GM04504 (cell line): ENCODE measurements around the gene HAUS8.
A peak's percentile ranks its signal among the peaks of the same experiment; 100 is the strongest.
"Not testable (repeated sequence)": the region's sequence is repeated elsewhere in the genome, so short reads cannot be mapped to it uniquely, and the experiment has no call there.

ENCODE experiments used
- DNase-seq: peaks from one replicate; pipeline ENCODE4 v3.0.0-alpha.2; 2012; ENCODE audit warnings: low read depth

HAUS8 gene

DNA sequence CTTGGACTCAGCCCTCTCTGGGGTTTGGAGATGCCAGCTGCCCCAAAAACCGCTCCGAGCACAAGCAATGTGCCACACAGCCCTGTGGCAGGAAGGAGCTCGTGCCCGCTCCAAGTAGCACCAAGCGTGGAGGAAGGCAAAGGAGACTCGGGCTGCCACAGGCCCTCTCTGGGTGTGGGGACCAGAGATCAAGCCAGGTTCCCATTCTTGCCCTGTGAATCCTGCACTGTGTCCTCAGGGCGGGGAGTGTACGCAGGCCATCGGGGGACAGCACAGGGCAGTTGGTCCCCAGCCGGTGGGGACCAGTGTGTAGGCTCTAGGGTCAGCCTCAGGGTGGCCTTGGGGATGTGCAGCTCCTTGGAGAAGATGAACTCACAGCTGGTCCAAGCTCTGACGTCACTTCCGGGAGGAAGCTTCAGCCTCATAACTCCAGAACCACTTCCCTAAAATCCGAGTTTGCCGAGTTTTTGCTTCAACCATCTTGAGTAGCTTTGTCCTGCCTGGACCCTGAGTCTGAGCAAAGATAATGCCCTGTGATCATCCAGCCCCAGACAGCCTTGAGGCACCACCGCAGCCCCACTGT is 39.3 kb downstream of the HAUS8 start:
- no peak for DNase-seq

DNA sequence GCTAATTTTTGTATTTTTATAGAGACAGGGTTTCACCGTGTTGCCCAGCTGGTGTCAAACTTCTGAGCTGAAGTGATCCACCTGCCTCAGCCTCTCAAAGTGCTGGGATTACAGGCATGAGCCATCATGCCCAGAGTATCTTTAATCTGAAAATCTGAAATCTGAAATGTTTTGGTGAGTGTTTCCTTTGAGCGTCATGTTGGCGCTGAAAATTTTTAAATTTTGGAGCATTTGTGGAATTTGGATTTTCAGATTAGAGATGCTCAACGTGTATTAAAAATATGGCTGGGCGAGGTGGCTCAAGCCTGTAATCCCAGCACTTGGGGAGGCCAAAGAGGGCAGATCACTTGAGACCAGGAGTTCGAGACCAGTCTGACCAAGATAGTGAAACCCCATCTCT is 43.5 kb downstream of the HAUS8 start:
- no peak for DNase-seq

DNA sequence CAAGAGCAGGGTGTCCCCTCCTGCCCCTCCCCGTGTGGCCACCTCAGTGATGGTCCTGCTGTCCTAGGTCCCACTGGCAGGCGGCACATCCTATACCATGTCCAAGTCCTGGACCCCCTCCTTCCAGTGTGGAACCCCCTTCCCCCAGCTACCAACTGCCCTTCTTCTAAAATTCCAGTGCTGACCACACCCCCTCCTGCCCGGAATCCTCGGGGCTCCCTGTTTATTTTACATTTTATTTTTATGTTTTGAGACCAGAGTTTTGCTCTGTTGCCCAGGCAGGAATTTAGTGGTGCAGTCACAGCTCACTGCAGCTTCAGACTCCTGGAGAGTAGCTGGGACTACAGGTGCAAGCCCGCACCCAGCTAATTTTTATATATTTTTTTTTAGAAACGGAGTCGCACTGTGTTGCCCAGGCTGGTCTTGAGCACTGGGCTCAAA is 47.7 kb downstream of the HAUS8 start:
- DNase-seq = no peak

DNA sequence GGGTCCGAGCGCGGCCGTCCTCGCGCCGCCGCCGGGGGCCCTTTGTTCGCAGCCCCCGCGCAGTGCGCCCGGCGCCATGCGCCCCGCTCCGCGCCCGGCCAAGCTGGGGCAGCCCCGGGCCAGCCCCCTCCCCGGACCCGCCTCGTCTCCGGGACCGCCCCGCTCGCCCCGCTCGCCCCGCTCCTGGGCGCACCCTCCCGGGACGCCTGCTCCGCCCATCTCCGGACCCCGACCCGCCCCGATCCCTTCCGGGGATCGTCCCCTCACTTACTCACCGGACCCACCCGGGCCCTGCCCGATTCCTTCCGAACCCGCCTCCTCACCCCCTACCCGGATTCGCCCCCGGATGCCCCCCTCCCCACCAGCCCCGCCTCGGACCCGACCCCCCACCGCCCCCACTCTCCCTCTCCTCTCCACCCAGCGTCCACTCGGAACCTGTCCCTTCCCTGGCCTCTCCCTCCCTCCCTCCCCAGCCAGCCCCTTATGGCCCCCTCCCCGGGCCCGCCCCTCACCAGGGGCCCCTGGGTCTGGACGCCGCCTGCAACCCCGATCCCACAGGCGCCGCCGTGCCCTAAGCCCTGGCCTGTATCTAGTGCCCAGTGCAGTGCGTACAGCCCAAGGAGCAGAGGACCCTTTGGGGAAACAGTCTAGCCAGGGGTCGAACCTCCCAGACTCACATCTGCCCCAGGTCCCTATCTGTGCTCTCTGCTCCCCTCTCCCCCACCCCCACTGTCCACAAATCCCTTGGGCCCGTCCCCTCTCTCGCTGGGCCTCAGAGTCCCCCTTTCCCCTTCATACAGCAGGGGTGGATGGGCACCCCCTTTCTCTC is 48.3 kb downstream of the HAUS8 start, which contains the start of gene CPAMD8:
Gene CPAMD8 (minus strand): TSS at position 105 of the 829 bp plus-strand sequence. CDS start 168 bp downstream, outside the sequence.
- no peak for DNase-seq

DNA sequence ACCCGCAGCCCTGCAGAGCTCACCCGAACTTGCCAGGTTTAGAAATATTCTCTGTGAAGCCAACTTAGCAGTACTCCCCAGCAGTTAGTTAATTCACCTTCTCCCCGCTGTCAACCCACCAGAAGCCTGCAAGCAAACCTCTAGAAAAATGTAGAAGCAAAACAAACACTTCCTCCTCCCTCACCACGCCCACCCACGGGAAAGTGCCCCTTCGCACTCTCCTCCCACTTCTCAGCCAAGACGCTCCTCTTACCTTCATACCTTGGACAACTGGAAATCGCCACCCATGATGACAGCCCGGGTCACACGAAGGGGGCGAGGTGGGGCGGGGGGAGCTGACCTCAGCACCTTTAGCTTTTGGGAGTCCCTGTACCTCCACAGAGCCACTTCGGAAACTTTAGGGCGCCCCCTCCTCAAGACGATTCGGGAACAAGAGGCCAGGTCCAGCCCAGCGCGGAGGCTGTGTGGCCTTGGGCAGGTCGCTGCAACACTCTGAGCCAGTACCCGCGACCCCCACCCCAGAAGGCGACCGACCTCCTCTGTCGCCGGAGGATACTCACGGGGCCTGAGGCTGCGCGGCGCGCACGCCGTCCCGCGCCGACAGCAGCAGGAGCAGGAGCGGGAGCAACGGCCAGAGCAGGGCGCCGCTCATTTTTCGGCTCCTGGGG is 49.1 kb downstream of the HAUS8 start:
- no peak for DNase-seq

DNA sequence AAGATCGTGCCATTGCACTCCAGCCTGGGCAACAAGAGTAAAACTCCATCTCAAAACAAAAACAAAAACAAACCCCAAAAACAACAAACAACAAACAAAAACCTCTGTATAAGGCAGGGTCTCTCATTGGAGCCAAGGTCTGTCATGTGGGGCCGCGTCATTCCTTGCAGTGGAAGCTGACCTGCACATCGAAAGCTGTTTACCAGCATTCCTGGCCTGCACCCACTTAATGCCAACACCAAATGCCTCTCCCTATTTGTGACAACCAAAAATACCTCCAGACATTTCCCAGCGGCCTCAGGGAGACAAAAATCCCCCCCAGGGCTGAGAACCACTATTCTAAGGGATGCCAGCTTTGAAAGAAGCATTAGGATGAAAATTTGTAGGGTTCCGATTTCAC is 49.9 kb downstream of the HAUS8 start:
- no peak for DNase-seq

DNA sequence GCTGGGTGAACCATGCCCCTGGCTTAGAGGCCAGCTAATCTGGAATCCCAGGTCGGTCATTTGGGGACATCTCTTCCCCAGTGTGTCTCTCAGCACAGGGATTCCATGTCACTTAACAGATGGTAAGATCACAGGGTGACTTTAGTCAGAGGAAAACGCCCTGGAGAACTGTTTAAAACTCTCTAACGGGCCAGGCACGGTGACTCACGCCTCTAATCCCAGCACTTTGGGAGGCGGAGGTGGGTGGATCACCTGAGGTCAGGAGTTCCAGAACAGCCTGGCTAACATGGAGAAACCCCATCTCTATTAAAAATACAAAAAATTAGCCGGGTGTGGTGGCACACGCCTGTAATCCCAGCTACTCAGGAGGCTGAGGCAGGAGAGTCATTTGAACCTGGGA is 50.3 kb downstream of the HAUS8 start:
- DNase-seq = not testable (repeated sequence)

DNA sequence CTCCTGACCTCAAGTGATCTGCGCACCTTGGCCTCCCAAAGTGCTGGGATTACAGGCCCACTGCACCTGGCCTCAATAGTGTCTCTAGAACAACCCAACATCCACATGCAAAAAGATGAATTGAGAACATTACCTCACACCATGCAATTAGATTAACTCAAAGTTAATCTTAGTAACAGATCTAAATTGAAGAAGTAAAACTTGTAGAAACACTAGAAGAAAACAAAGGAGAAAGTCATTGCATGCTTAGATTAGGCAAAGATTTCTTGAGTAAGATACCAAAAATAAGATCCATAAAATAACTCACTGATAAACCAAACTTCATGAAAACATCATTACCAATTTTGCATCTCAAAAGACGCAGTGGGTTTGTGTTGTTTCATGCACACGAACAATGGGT is 51.4 kb downstream of the HAUS8 start:
- no peak for DNase-seq

DNA sequence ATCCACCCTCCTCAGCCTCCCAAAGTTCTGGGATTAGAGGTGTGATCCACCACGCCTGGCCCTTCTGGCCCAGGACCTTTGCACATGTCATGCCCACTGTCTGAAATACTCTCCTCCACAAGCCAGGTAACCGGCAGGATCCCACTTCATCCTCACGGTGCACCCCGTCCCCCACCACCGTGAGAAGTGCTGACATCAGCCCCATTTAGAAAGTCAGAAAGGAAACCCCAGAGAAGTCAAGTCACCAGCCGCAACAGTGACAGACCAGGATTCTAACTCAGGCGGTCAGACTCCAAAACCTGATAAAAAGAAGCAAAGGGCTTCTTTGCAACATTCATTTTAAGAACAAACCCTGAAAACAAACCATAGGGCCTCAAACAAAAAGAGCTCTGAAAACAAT is 52.5 kb downstream of the HAUS8 start:
- DNase-seq = no peak

DNA sequence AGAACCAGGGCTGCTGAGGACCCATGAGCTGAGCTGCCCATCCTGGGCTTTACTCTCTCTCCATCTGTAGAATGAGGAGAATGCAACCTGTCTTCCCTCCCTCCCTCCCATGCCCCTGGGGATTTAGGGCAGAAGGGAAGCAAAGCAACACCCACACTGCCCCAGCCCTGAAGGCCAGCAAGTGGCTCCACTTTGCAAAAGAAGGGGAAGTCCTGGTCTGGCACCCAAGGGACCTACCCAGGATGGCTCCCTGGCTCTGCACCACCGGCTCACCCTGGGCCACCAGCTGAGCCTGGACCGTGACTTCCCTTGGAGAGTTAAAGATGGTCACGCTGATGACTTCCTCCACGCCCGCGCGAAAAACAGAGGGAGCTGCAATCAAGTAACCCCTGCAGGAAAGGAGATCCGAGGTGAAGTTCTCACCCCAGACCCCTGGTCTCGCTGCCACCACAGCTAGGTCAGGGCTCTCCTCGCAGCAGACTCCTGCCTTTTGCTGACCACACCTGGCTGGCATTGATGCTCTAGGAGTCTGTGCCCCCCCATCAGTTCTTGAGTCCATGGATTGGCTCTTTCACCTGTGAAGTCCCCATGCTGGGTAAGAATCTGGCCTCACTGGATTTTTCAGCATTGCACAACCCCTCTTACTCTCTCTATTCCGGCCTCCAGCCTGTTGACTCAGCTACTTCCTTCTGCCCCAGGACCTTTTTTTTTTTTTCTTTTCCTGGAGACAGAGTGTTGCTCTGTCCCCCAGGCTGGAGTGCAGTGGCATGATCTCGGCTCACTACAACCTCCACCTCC is 53.3 kb downstream of the HAUS8 start:
- peak; percentile 1 for DNase-seq

DNA sequence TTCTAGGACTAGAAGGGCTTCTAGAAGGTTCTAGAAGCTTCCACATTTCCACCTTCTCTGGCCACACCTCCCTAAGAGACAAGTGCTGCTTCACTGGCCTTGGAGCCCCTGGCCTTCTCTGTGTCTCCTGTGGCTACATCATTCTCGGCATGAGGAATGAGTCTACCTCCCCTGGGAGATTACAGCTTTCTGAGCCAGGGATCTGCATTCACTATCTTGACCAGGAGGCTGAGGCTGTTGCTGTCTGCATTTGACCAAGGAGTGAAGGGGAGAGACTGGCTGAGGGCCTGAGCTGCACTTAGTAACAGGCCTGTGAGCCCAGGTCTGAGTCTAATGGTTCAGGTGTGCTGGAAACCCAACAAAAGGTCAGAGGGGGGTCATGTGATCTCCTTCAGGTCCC is 53.9 kb downstream of the HAUS8 start:
- DNase-seq = no peak

DNA sequence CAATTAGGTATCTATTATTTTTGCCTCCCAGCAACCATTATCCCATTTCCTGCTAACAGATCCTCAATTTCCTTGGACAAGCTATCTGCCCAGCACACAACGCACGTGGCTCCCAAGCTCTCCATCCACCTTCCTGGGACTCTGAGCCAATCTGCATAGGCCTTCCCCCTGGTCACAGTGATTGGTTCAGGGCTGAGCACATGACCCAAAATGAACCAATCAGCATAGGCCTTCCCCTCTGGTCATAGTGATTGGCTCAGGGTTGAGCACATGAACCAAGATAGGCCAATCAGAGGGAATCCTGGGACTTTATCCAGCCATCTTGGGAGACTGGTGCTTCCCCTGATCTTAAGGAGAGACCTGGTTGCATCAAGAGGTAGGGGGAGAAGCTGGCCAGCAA is 54.4 kb downstream of the HAUS8 start:
- DNase-seq = no peak

DNA sequence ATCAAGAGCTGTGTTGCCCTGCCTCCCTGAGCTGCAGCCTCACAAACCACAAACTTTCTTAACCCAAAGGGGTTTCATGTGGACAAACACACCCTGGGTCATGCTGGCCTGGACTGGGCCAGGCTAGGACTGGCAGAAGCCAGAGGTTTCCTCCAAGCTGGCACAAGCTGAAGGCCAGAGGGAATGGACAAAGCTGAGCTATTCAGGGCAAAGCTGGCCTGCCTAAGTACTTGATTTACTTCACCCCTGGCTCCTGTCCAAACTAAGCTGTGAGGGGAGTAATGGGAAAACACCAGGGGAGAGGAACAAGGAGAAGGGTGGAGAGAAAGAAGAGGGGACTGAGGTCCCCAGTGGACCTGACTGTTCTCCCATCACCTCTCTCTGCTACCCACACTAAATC is 54.9 kb downstream of the HAUS8 start:
- no peak for DNase-seq

DNA sequence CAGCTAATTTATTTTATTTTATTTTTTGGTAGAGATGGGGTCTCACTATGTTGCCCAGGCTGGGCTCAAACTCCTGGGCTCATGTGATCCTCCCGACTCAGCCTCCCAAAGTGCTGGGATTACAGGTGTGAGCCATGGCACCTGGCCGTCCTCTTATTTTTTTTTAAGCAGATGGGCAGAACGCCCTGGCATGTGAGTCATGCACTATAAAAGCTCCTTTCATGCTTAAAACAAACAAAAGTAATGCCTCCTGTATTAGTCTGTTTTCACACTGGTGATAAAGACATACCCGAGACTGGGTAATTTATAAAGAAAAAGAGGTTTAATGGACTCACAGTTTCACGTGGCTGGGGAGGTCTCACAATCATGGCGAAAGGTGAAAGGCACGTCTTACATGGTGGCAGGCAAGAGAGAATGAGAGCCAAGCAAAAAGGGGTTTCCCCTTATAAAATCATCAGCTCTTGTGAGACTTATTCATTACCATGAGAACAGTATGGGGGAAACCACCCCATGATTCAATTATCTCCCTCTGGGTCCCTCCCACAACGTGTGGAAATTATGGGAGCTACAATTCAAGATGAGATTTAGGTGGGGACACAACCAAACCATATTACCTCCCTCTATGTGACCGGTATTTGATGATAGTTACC is 60.9 kb downstream of the HAUS8 start:
- DNase-seq = not testable (repeated sequence)

DNA sequence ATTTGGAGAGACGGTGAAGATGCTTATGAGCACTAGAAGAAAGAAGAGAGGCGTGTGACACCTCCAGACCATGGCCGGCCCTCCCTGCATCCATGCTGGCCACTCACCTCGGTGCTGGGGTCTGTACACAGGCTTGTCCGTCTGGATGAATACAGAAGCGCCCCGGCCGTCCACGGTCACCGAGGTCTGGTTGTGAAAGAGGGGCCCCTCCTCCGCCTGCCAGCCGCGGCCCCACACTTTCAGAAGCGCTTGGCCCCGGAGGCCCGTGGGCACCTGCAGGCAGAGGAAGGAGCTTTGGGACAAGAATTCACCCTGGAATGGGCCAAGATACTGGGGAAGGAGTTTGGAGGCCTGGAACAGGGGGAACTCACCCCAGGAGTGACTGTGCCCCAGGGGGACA is 63.8 kb downstream of the HAUS8 start:
- no peak for DNase-seq

DNA sequence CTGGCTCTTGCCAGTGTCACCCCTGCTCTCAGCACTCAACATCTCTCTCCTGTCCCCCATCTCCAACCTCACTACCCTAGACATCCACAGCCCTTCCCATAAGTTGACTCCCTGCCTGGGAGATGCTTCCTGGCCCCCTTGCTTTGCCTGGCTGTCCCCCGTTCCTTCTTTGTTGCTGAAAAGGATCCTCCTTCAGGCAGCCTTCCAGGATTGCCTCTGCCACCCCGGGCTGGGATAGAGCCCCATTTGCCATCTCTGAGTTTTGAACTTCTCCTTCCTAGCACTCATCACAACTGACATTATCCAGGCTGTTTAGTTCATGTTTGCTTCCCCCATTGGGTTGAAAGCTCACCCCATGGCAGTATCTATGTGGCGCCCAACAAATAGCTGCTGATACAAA is 68.7 kb downstream of the HAUS8 start:
- DNase-seq = no peak

DNA sequence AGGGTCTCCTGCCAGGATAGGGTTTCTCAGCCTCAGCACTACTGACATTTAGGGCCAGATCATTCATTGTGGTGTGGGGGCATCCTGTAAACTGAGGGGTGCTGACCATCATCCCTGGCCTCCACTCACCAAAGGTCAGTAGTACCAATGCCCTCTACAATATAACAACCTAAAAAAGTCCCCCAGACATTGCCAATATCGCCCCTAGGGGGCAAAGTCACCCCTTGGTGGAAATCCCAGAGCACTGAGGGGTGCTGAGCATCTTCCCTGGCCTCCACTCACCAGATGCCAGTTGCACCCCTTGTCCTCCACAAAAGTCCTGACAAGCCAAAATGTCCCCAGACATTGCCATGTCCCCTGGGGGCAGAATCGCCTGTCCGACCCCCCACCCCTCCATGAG is 70.3 kb downstream of the HAUS8 start:
- DNase-seq = no peak

DNA sequence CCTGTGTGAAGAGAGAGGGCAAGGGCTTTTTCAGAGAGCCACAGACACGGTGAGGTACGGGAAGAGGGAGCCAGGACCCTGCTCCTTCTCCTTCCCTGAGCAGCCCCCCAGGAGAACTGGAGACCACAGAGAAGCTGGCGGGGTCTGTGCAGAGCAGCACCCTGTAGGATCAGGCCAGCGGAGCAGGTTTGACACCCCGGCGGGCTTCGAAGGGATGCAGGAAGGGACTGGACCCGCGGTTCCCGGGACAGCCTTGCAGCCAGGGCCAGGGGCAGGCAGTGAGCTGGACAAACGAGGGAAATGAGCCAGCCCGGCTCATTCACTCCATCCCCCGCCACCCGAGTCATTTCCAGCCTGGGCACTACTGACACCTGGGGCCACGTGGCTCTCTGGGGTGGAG is 70.9 kb downstream of the HAUS8 start:
- no peak for DNase-seq

DNA sequence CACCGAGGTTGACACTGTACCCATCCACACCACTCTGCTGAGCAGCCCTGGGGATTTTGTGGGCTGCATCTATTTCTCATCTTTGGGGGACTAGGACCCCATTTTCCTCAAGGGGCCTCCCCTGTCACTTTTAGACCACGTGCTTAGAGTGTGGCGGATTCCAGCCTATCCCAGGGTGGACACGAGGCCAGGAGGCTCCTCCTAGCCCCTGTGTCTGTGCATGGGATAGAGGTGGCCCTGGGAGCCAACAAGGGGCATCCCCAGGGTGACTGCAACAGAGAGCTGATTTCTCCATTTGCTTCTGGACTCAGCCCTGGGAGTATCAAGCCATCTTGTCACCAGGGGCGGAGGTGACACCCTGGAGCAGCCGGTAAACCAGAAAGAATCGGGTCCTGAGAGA is 72.8 kb downstream of the HAUS8 start:
- DNase-seq = no peak

DNA sequence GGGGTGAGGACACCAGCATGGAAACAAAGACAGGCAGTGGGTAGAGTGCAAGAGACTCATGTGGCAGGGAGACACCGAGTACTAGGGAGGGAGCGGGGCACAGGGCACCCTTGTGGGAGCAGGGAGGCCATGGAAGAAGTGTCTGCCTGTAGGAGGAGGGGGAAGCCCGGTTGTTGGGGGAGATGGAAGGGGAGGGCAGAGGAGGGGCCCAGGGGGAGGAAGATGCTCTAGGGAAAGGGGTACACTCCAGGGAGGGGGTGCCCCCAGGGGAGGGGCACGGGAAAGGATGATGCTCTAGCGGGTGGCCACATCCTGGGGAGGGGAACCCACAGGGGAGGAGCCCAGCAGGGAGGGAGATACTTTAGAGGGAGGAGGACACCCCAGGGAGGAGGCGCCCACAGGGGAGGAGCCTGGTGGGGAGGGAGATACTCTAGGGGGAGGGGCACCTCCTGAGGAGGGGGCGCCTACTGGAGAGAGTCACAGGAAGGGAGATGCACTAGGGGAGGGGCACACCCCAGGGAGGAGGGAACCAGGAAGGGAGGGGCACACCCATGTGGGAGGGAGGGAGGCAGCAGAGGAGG is 73.6 kb downstream of the HAUS8 start:
- DNase-seq = no peak
